ENCODE results near the gene SEC61A2.

- TF ChIP-seq SPI1 (IDR thresholded peaks at IDR 0.05; ENCODE audit: borderline replicate concordance, low read depth), result no peak
- TF ChIP-seq, protein P1, sequence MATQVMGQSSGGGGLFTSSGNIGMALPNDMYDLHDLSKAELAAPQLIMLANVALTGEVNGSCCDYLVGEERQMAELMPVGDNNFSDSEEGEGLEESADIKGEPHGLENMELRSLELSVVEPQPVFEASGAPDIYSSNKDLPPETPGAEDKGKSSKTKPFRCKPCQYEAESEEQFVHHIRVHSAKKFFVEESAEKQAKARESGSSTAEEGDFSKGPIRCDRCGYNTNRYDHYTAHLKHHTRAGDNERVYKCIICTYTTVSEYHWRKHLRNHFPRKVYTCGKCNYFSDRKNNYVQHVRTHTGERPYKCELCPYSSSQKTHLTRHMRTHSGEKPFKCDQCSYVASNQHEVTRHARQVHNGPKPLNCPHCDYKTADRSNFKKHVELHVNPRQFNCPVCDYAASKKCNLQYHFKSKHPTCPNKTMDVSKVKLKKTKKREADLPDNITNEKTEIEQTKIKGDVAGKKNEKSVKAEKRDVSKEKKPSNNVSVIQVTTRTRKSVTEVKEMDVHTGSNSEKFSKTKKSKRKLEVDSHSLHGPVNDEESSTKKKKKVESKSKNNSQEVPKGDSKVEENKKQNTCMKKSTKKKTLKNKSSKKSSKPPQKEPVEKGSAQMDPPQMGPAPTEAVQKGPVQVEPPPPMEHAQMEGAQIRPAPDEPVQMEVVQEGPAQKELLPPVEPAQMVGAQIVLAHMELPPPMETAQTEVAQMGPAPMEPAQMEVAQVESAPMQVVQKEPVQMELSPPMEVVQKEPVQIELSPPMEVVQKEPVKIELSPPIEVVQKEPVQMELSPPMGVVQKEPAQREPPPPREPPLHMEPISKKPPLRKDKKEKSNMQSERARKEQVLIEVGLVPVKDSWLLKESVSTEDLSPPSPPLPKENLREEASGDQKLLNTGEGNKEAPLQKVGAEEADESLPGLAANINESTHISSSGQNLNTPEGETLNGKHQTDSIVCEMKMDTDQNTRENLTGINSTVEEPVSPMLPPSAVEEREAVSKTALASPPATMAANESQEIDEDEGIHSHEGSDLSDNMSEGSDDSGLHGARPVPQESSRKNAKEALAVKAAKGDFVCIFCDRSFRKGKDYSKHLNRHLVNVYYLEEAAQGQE (IDR thresholded peaks at IDR 0.05; ENCODE audit: insufficient replicate concordance, low read depth), result no peak
- TF ChIP-seq CTCF (IDR thresholded peaks at IDR 0.05; ENCODE audit: insufficient read depth, low read length), result no peak
- no peak for TF ChIP-seq GABPA (IDR thresholded peaks at IDR 0.05; ENCODE audit: low read depth)
These were observed 48.2 kb downstream of the SEC61A2 start for GRCh38 chr10:12177642-12178041.
